SU-DHL-6 (cell line): ENCODE data around the gene HINFP.

ENCODE experiments used
- H2AFZ ChIP-seq: fragments of 200-600 bp; sonication (generic); 2 replicates; pipeline ENCODE4 v1.6.1; 2014; ENCODE audit warnings: low read depth, mild to moderate bottlenecking, moderate library complexity, mixed read lengths, antibody characterized with exemption, low read length; ENCODE audit not compliant: severe bottlenecking
- H3F3A ChIP-seq: fragments of 200-600 bp; shearing (Covaris generic); 2 replicates; pipeline ENCODE4 v1.6.0; 2016; ENCODE audit warnings: antibody characterized with exemption, mild to moderate bottlenecking; ENCODE audit not compliant: insufficient read depth
- H3K27ac ChIP-seq: fragments of 200-600 bp; sonication (generic); 2 replicates; pipeline ENCODE4 v1.5.1; 2016; ENCODE audit warnings: low read depth, mild to moderate bottlenecking, low read length, moderate library complexity, mixed read lengths
- H3K27me3 ChIP-seq: fragments of 200-600 bp; sonication (generic), shearing (Covaris generic); 2 replicates; pipeline ENCODE4 v1.6.0; 2014; ENCODE audit warnings: mild to moderate bottlenecking, low read length
- H3K36me3 ChIP-seq: fragments of 200-600 bp; sonication (generic); 2 replicates; pipeline ENCODE4 v1.6.1; 2014; ENCODE audit warnings: mild to moderate bottlenecking, low read length, mixed read lengths
- H3K4me2 ChIP-seq: fragments of 300-600, 200-600 bp; shearing (Covaris generic), sonication (generic); 2 replicates; pipeline ENCODE4 v1.6.0; 2014; ENCODE audit warnings: low read length, low read depth, mild to moderate bottlenecking; ENCODE audit not compliant: poor library complexity, severe bottlenecking
- H3K4me3 ChIP-seq: fragments of 200-600 bp; sonication (generic); 2 replicates; pipeline ENCODE4 v1.5.1; 2014; ENCODE audit warnings: antibody characterized with exemption, low read length, mild to moderate bottlenecking, mixed read lengths; ENCODE audit not compliant: insufficient read depth, poor library complexity, severe bottlenecking
- H3K79me2 ChIP-seq: fragments of 200-600 bp; sonication (generic); 2 replicates; pipeline ENCODE4 v1.6.1; 2014; ENCODE audit warnings: mild to moderate bottlenecking, low read length, moderate library complexity; ENCODE audit not compliant: insufficient read depth
- H3K9ac ChIP-seq: fragments of 200-600 bp; sonication (generic); 2 replicates; pipeline ENCODE4 v1.7.0; 2014; ENCODE audit warnings: mild to moderate bottlenecking, low read length
- H3K9me2 ChIP-seq: fragments of 200-600 bp; sonication (generic); replicated peaks from 2 replicates; pipeline ENCODE4 v1.6.1; 2014; ENCODE audit warnings: low read length; ENCODE audit not compliant: insufficient read depth
- H3K9me3 ChIP-seq: fragments of 200-600 bp; sonication (generic); 2 replicates; pipeline ENCODE4 v1.6.1; 2014; ENCODE audit warnings: low read length, mixed read lengths; ENCODE audit not compliant: insufficient read depth
- H4K20me1 ChIP-seq: fragments of 200-600 bp; sonication (generic); 2 replicates; pipeline ENCODE4 v1.6.1; 2014; ENCODE audit warnings: low read depth, mild to moderate bottlenecking, antibody characterized with exemption, low read length, moderate library complexity, mixed read lengths
- CTCF ChIP-seq: fragments of 200-600 bp; sonication (generic); IDR thresholded peaks from one replicate; pipeline ENCODE4 v1.5.1; 2017; ENCODE audit warnings: antibody characterized with exemption, mild to moderate bottlenecking, low read length, moderate library complexity; ENCODE audit not compliant: insufficient read depth, poor library complexity, severe bottlenecking
- EZH2phosphoT487 ChIP-seq: fragments of 200-600 bp; sonication (generic), shearing (Covaris generic); conservative IDR thresholded peaks from 2 replicates; pipeline ENCODE4 v1.6.1; 2018; ENCODE audit warnings: mild to moderate bottlenecking, antibody characterized with exemption, low read length, moderate library complexity, mixed read lengths

The HINFP gene

GRCh38 chr11:119111361-119111925 is 9.9 kb upstream of the HINFP start:
- no peak overlapping the region for H2AFZ ChIP-seq
- H3K27me3 ChIP-seq: no peaks in the 10 kb centered on the region
- no peaks in the 10 kb centered on the region for H3K9me2 ChIP-seq
- TF ChIP-seq EZH2phosphoT487 (no peak), CTCF (no peak)
- H3F3A ChIP-seq: no peaks in the 10 kb centered on the region
- H3K27ac ChIP-seq: no peak overlapping the region
- H3K9me3 ChIP-seq: no peaks in the 10 kb centered on the region
- no peak overlapping the region for H3K4me3 ChIP-seq
- H3K79me2 ChIP-seq: peaks cover 23% of the 10 kb centered on the region
- H3K9ac ChIP-seq: no peak overlapping the region; the same call in 1 of the 2 replicates
- no peak overlapping the region for H3K4me2 ChIP-seq
- H3K36me3 ChIP-seq: no peaks in the 10 kb centered on the region
- H4K20me1 ChIP-seq: no peaks in the 10 kb centered on the region

GRCh38 chr11:119112314-119113020 is 8.9 kb upstream of the HINFP start:
- no peaks in the 10 kb centered on the region; the same call in 1 of the 2 replicates for H3F3A ChIP-seq
- TF ChIP-seq EZH2phosphoT487 (no peak), CTCF (no peak)
- no peak overlapping the region for H3K9ac ChIP-seq
- H3K36me3 ChIP-seq: no peaks in the 10 kb centered on the region
- no peaks in the 10 kb centered on the region for H3K27me3 ChIP-seq
- no peaks in the 10 kb centered on the region for H3K9me2 ChIP-seq
- H2AFZ ChIP-seq: no peak overlapping the region
- H3K4me2 ChIP-seq: no peak overlapping the region
- H3K27ac ChIP-seq: no peak overlapping the region
- H3K79me2 ChIP-seq: peaks cover 21% of the 10 kb centered on the region
- no peak overlapping the region for H3K4me3 ChIP-seq
- no peaks in the 10 kb centered on the region for H4K20me1 ChIP-seq
- no peaks in the 10 kb centered on the region for H3K9me3 ChIP-seq

- Histone ChIP-seq H2AFZ (no peak overlapping the region), H4K20me1 (no peaks in the 10 kb centered on the region), H3K4me2 (no peak overlapping the region), H3K27me3 (no peaks in the 10 kb centered on the region), H3K27ac (no peak overlapping the region), H3K79me2 (peaks cover 8% of the 10 kb centered on the region; the same call in 1 of the 2 replicates), H3K9me3 (no peaks in the 10 kb centered on the region), H3K4me3 (no peak overlapping the region), H3F3A (peaks cover 7% of the 10 kb centered on the region), H3K9me2 (no peaks in the 10 kb centered on the region), H3K36me3 (no peaks in the 10 kb centered on the region), H3K9ac (no peak overlapping the region)
- TF ChIP-seq CTCF: no peak
- TF ChIP-seq EZH2phosphoT487: no peak
Measured at GRCh38 chr11:119113716-119114115, 7.7 kb upstream of the HINFP start.
